Neutrophil (primary cell): ENCODE data around the gene PLEKHS1.

Experiments used
- H3K27ac ChIP-seq: fragments of 200-600 bp; sonication (generic); 2 replicates; pipeline ENCODE4 v1.5.1; 2016; ENCODE audit warnings: mild to moderate bottlenecking, moderate library complexity
- H3K27me3 ChIP-seq: fragments of 200-600 bp; sonication (generic); 2 replicates; pipeline ENCODE4 v1.6.0; 2016; ENCODE audit warnings: mild to moderate bottlenecking
- H3K36me3 ChIP-seq: fragments of 200-600 bp; sonication (generic); 2 replicates; pipeline ENCODE4 v1.5.1; 2017
- H3K4me1 ChIP-seq, 2 experiments: fragments of 200-600 bp in 1 of 2; sonication (generic) in 1 of 2; 1 replicate in 1 of 2; 2 replicates in 1 of 2; pipeline versions ENCODE4 v1.5.1 to v1.6.1; 2013 to 2016; ENCODE audit warnings: low read depth in 1 of 2, low read length in 1 of 2, mild to moderate bottlenecking in 1 of 2, moderate library complexity in 1 of 2; ENCODE audit not compliant: control insufficient read depth in 1 of 2, insufficient read depth in 1 of 2
- H3K4me3 ChIP-seq, 2 experiments: fragments of 200-600 bp in 1 of 2; sonication (generic) in 1 of 2; 1 replicate in 1 of 2; 2 replicates in 1 of 2; pipeline ENCODE4 v1.5.1; 2013 to 2016; ENCODE audit warnings: low read depth in 1 of 2, low read length in 1 of 2, mild to moderate bottlenecking in 1 of 2, moderate library complexity in 1 of 2
- H3K9me3 ChIP-seq: fragments of 200-600 bp; sonication (generic); 2 replicates; pipeline ENCODE4 v1.5.1; 2016
- TF ChIP-seq, protein P1 (sequence below): fragments of 200-600 bp; sonication (generic); IDR thresholded peaks from 2 replicates; pipeline ENCODE4 v1.5.1; 2016; ENCODE audit warnings: antibody characterized with exemption

PLEKHS1 gene

DNA sequence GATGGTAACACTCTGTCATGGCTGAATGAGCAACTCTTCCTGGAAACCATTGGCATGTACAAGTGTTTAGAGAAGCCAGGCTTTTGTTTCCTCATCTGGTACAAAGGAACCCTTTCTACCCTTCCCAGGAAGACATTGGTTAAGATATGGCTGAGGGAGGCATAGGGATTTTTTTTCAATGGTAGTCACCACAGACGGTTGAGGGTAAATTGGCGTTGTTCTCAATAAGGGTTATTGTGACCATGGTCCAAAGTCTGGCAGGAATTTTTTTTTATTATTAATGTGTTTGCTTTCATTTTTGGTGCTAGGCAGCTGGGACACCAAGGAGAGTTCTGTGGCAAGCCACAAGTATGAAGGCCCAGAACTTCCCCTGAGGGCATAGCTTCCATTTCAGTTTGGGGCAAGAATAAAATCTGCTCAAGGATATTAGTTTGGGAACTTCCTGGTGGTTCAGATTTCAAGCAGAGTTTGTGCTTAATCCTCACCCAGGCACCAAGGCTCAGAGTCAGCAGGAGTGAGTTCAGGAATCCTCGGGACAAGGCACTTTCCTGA, at the start of gene PLEKHS1:
Gene PLEKHS1, plus strand, starts transcription at position 502 of the 552 bp plus-strand sequence. CDS start 3,596 bp downstream, outside the sequence.
- Histone ChIP-seq H3K36me3 (no peaks in the 10 kb centered on the region), H3K9me3 (no peaks in the 10 kb centered on the region), H3K4me1 (no peaks in the 10 kb centered on the region), H3K4me3 (no peak within 1 kb of the TSS), H3K27me3 (peaks cover 10% of the 10 kb centered on the region), H3K27ac (no peak within 1 kb of the TSS)
- TF ChIP-seq, protein P1, sequence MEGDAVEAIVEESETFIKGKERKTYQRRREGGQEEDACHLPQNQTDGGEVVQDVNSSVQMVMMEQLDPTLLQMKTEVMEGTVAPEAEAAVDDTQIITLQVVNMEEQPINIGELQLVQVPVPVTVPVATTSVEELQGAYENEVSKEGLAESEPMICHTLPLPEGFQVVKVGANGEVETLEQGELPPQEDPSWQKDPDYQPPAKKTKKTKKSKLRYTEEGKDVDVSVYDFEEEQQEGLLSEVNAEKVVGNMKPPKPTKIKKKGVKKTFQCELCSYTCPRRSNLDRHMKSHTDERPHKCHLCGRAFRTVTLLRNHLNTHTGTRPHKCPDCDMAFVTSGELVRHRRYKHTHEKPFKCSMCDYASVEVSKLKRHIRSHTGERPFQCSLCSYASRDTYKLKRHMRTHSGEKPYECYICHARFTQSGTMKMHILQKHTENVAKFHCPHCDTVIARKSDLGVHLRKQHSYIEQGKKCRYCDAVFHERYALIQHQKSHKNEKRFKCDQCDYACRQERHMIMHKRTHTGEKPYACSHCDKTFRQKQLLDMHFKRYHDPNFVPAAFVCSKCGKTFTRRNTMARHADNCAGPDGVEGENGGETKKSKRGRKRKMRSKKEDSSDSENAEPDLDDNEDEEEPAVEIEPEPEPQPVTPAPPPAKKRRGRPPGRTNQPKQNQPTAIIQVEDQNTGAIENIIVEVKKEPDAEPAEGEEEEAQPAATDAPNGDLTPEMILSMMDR, result no peak

DNA sequence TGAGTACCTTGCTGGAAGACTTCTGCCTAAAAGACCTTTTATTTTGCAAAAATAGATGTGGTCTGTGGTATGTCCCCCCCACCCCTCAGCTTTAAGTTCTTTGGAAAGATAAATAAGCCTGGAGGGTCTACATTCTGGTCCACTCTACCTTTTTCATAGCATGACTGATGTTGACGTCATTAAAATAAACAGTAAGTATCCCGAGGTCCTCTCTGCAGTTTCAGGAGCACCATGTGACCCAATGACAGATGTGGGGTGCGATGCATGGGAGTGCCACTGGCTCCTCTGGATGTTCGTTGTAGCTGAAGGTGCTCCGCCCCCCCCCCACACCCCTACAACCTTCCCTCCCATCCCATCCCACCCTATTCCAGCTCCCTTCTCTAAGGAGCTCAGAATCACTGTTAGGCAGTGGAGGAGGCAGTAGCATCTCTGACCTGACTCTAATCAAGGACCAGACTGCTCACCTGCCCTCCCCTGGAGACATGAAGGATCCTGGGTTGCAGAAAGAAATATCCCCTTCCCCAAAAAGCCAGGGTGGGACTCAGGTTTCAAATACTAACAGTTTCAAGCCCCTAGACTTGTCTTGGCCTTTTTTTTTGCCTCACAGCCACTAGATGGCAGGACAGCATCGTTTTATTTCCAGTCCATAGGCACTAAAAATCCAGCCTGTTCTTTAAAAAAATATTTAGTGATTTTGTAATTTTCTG, 46.7 kb upstream of the PLEKHS1 start:
- H3K4me3 ChIP-seq, result no peak overlapping the region
- H3K27ac ChIP-seq, result no peak overlapping the region
- TF ChIP-seq, protein P1, result no peak
- H3K27me3 ChIP-seq, result no peaks in the 10 kb centered on the region
- no peaks in the 10 kb centered on the region for H3K9me3 ChIP-seq
- no peaks in the 10 kb centered on the region for H3K36me3 ChIP-seq
- no peaks in the 10 kb centered on the region for H3K4me1 ChIP-seq

GRCh38 chr10:113705344-113705652, 46.2 kb upstream of the PLEKHS1 start:
- Histone ChIP-seq H3K27ac (no peak overlapping the region), H3K4me3 (no peak overlapping the region), H3K36me3 (no peaks in the 10 kb centered on the region), H3K27me3 (no peaks in the 10 kb centered on the region), H3K4me1 (no peaks in the 10 kb centered on the region), H3K9me3 (no peaks in the 10 kb centered on the region)
- TF ChIP-seq, protein P1, result no peak

DNA sequence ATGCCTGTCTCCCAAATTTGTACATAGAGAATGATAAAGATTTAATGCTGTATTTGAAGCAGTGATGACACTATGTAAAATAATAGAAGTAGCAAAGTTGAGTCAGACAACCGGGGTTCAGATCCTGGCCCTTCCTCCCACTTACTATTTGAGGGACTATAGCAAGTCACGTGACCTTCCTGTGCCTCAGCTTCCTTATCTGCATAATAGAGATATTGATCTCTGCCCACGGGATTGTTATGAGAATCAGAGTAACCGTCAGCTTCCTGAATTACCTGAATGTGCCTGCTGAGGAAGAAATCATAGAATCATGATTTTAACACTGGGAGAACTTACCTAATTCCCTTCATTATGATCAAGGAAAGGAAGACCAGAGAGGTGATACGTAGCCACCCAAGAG, 44.9 kb upstream of the PLEKHS1 start:
- Histone ChIP-seq H3K27me3 (no peaks in the 10 kb centered on the region), H3K9me3 (no peaks in the 10 kb centered on the region), H3K4me3 (no peak overlapping the region), H3K36me3 (no peaks in the 10 kb centered on the region), H3K27ac (no peak overlapping the region), H3K4me1 (no peaks in the 10 kb centered on the region)
- TF ChIP-seq, protein P1, result no peak

- TF ChIP-seq, protein P1, result no peak
Observed at GRCh38 chr10:113708640-113709039, 42.8 kb upstream of the PLEKHS1 start.

More at GRCh38 chr10:113708640-113709039, 42.8 kb upstream of the PLEKHS1 start:
- no peaks in the 10 kb centered on the region for H3K4me1 ChIP-seq
- H3K27me3 ChIP-seq, result no peaks in the 10 kb centered on the region
- no peaks in the 10 kb centered on the region for H3K36me3 ChIP-seq
- H3K27ac ChIP-seq, result no peak overlapping the region
- no peak overlapping the region for H3K4me3 ChIP-seq
- no peaks in the 10 kb centered on the region for H3K9me3 ChIP-seq
